Cardiac fibroblast (primary cell): ENCODE measurements around the gene FKBP6.
"Not testable (repeated sequence)": the region's sequence is repeated elsewhere in the genome, so short reads cannot be mapped to it uniquely, and the experiment has no call there.

ENCODE experiments used
- DNase-seq, 2 donors: peaks; one replicate each; pipeline versions ENCODE4 v3.0.0 to v3.0.0-alpha.2; 2010; ENCODE audit warnings: low read depth in 2 of 2
- H3K4me3 ChIP-seq, 2 donors: replicated peaks in 1 of 2; 1 replicate in 1 of 2; 2 replicates in 1 of 2; pipeline ENCODE4 v1.5.1; 2011; ENCODE audit warnings: low read depth in 2 of 2, low read length in 2 of 2, mild to moderate bottlenecking in 2 of 2, moderate library complexity in 1 of 2
- CTCF ChIP-seq: IDR thresholded peaks from one replicate; pipeline ENCODE4 v1.5.1; 2011; ENCODE audit warnings: low read depth, mild to moderate bottlenecking, low read length, inconsistent platforms

The FKBP6 gene

GRCh38 chr7:73308074-73308664 is 19.8 kb upstream of the FKBP6 start:
- DNase-seq: no peak
- peak overlapping the region; percentile 67 to 69 for H3K4me3 ChIP-seq
- TF ChIP-seq CTCF: no peak

GRCh38 chr7:73308665-73309214 is 19.2 kb upstream of the FKBP6 start, which contains the start of gene NSUN5:
Gene NSUN5 (minus strand): TSS chr7:73308826. CDS start chr7:73308790, 36 bp downstream.
- DNase-seq: peak; percentile 68 to 71
- peak within 1 kb of the TSS; percentile 67 to 69 for H3K4me3 ChIP-seq
- TF ChIP-seq CTCF: no peak

- peak in 1 of 2 donors; percentile 14 for DNase-seq
- not testable (repeated sequence) for H3K4me3 ChIP-seq
Measured at GRCh38 chr7:73311421-73311820, 16.5 kb upstream of the FKBP6 start.

GRCh38 chr7:73312831-73313520 is 15.0 kb upstream of the FKBP6 start:
- TF ChIP-seq CTCF: no peak
- no peak for DNase-seq
- H3K4me3 ChIP-seq: no peak overlapping the region

- no peak overlapping the region for H3K4me3 ChIP-seq
- TF ChIP-seq CTCF: no peak
- DNase-seq: no peak
Measured at GRCh38 chr7:73313521-73313906, 14.4 kb upstream of the FKBP6 start.

- no peak for DNase-seq
- no peak for TF ChIP-seq CTCF
Measured at GRCh38 chr7:73314271-73314670, 13.7 kb upstream of the FKBP6 start.

GRCh38 chr7:73316521-73316920 is 11.4 kb upstream of the FKBP6 start:
- no peak for DNase-seq
- TF ChIP-seq CTCF: no peak
- no peak overlapping the region for H3K4me3 ChIP-seq

More at GRCh38 chr7:73314271-73314670, 13.7 kb upstream of the FKBP6 start:
- no peak overlapping the region for H3K4me3 ChIP-seq

- H3K4me3 ChIP-seq, DNase-seq: not testable (repeated sequence)
Measured at GRCh38 chr7:73318656-73319204, 9.2 kb upstream of the FKBP6 start.

- not testable (repeated sequence) for DNase-seq, H3K4me3 ChIP-seq
Measured at GRCh38 chr7:73319541-73319940, 8.4 kb upstream of the FKBP6 start.

- DNase-seq: not testable (repeated sequence)
Measured at GRCh38 chr7:73320009-73320408, 8.0 kb upstream of the FKBP6 start.

More at GRCh38 chr7:73320009-73320408, 8.0 kb upstream of the FKBP6 start:
- H3K4me3 ChIP-seq: not testable (repeated sequence)
